HEK293 (cell line): ENCODE measurements around the gene ARL14EP.

Experiments
- CTCF ChIA-PET: fragments of 350-600 bp; formaldehyde crosslinking; extraction: SDS; loops from one replicate; lab custom pipeline; 2021; ENCODE audit warnings: antibody characterized with exemption; lab: Yijun Ruan, JAX
- POLR2A ChIA-PET: fragments of 300-600 bp; formaldehyde crosslinking; extraction: SDS; loops from one replicate; lab custom pipeline; 2020; ENCODE audit warnings: antibody characterized with exemption, inconsistent platforms; lab: Yijun Ruan, JAX
- H3K27ac ChIP-seq: fragments of 200-500 bp; sonication (Bioruptor generic); 2 replicates; pipeline ENCODE4 v1.5.1; 2014; ENCODE audit warnings: low read depth, low read length, control low read depth, inconsistent platforms; ENCODE audit errors: extremely low read depth
- H3K36me3 ChIP-seq, 2 experiments: fragments of 200-500 bp in 1 of 2; sonication (Bioruptor generic) in 1 of 2; 1 replicate in 1 of 2; 2 replicates in 1 of 2; pipeline ENCODE4 v1.5.1; 2014 to 2017; ENCODE audit warnings: inconsistent platforms in 2 of 2, low read length in 2 of 2; ENCODE audit not compliant: control insufficient read depth in 2 of 2, insufficient read depth in 1 of 2
- H3K4me1 ChIP-seq: fragments of 200-500 bp; sonication (Bioruptor generic); 2 replicates; pipeline ENCODE4 v1.5.1; 2014; ENCODE audit warnings: mild to moderate bottlenecking, low read length, inconsistent platforms; ENCODE audit not compliant: control insufficient read depth, insufficient read depth
- H3K4me3 ChIP-seq: 2 replicates; pipeline ENCODE4 v1.5.1; 2011; ENCODE audit warnings: low read depth, mild to moderate bottlenecking, control low read depth, low read length, moderate library complexity
- H3K9me3 ChIP-seq: fragments of 200-500 bp; sonication (Bioruptor generic); 2 replicates; pipeline ENCODE4 v1.5.1; 2014; ENCODE audit warnings: low read depth, low read length, inconsistent platforms; ENCODE audit not compliant: control insufficient read depth, insufficient read depth
- HOXA7 ChIP-seq: sonication (generic); formaldehyde crosslinking; IDR thresholded peaks from 2 replicates; pipeline ENCODE4 v1.8.1; 2022; ENCODE audit warnings: missing genetic modification reagents, borderline replicate concordance
- MEIS1 ChIP-seq: sonication (generic); formaldehyde crosslinking; IDR thresholded peaks from 2 replicates; pipeline ENCODE4 v1.8.1; 2022; ENCODE audit warnings: missing genetic modification reagents, mild to moderate bottlenecking, borderline replicate concordance
- MYNN ChIP-seq: fragments of 450-650 bp; formaldehyde crosslinking; IDR thresholded peaks from 2 replicates; pipeline ENCODE4 v1.5.1; 2016; ENCODE audit warnings: missing biosample characterization, missing genetic modification characterization, borderline replicate concordance
- REPIN1 ChIP-seq: fragments of 450-650 bp; formaldehyde crosslinking; IDR thresholded peaks from 2 replicates; pipeline ENCODE4 v1.5.1; 2017; ENCODE audit warnings: missing biosample characterization, missing genetic modification characterization, low read depth
- ZBTB21 ChIP-seq: fragments of 450-650 bp; formaldehyde crosslinking; IDR thresholded peaks from 2 replicates; pipeline ENCODE4 v1.5.1; 2017; ENCODE audit warnings: missing biosample characterization, missing genetic modification characterization
- ZEB2 ChIP-seq: fragments of 450-650 bp; formaldehyde crosslinking; IDR thresholded peaks from 2 replicates; pipeline ENCODE4 v1.5.1; 2016; ENCODE audit warnings: missing biosample characterization, missing genetic modification characterization
- ZFP3 ChIP-seq: fragments of 450-650 bp; formaldehyde crosslinking; IDR thresholded peaks from 2 replicates; pipeline ENCODE4 v1.5.1; 2016; ENCODE audit warnings: low read depth, missing biosample characterization, missing genetic modification characterization
- ZNF112 ChIP-seq: fragments of 450-650 bp; formaldehyde crosslinking; IDR thresholded peaks from 2 replicates; pipeline ENCODE4 v1.5.0; 2017; ENCODE audit warnings: missing biosample characterization, missing genetic modification characterization
- ZNF133 ChIP-seq: fragments of 450-650 bp; formaldehyde crosslinking; IDR thresholded peaks from 2 replicates; pipeline ENCODE4 v1.5.1; 2016; ENCODE audit warnings: missing biosample characterization, missing genetic modification characterization
- ZNF146 ChIP-seq: fragments of 450-650 bp; formaldehyde crosslinking; IDR thresholded peaks from 2 replicates; pipeline ENCODE4 v1.5.1; 2016; ENCODE audit warnings: missing biosample characterization, missing genetic modification characterization
- ZNF2 ChIP-seq: fragments of 450-650 bp; formaldehyde crosslinking; IDR thresholded peaks from 2 replicates; pipeline ENCODE4 v1.5.1; 2016; ENCODE audit warnings: missing biosample characterization, missing genetic modification characterization
- ZNF202 ChIP-seq: fragments of 450-650 bp; formaldehyde crosslinking; IDR thresholded peaks from 2 replicates; pipeline ENCODE4 v1.5.1; 2016; ENCODE audit warnings: missing biosample characterization, missing genetic modification characterization, borderline replicate concordance
- ZNF211 ChIP-seq: fragments of 450-650 bp; formaldehyde crosslinking; IDR thresholded peaks from 2 replicates; pipeline ENCODE4 v1.5.1; 2016; ENCODE audit warnings: low read depth, missing biosample characterization, missing genetic modification characterization
- ZNF266 ChIP-seq: fragments of 450-650 bp; formaldehyde crosslinking; IDR thresholded peaks from 2 replicates; pipeline ENCODE4 v1.5.1; 2016; ENCODE audit warnings: missing biosample characterization, missing genetic modification characterization, low read depth
- ZNF324 ChIP-seq: fragments of 450-650 bp; formaldehyde crosslinking; IDR thresholded peaks from 2 replicates; pipeline ENCODE4 v1.5.1; 2016; ENCODE audit warnings: missing biosample characterization, missing genetic modification characterization
- ZNF37A ChIP-seq: fragments of 450-650 bp; IDR thresholded peaks from 2 replicates; pipeline ENCODE4 v1.5.1; 2018; ENCODE audit warnings: missing biosample characterization, missing genetic modification characterization
- ZNF521 ChIP-seq: fragments of 450-650 bp; formaldehyde crosslinking; IDR thresholded peaks from 2 replicates; pipeline ENCODE4 v1.5.1; 2017; ENCODE audit warnings: missing biosample characterization, mild to moderate bottlenecking, missing genetic modification characterization
- ZNF548 ChIP-seq: fragments of 450-650 bp; formaldehyde crosslinking; IDR thresholded peaks from 2 replicates; pipeline ENCODE4 v1.5.1; 2016; ENCODE audit warnings: missing biosample characterization, missing genetic modification characterization
- ZNF623 ChIP-seq: fragments of 450-650 bp; formaldehyde crosslinking; IDR thresholded peaks from 2 replicates; pipeline ENCODE4 v1.5.1; 2016; ENCODE audit warnings: missing biosample characterization, missing genetic modification characterization
- ZNF670 ChIP-seq: fragments of 450-650 bp; formaldehyde crosslinking; IDR thresholded peaks from 2 replicates; pipeline ENCODE4 v1.5.1; 2016; ENCODE audit warnings: missing biosample characterization, missing genetic modification characterization, low read depth
- TF ChIP-seq, protein P1 (sequence below): fragments of 450-650 bp; formaldehyde crosslinking; IDR thresholded peaks from 2 replicates; pipeline ENCODE4 v1.5.1; 2016; ENCODE audit warnings: missing biosample characterization, missing genetic modification characterization
- TF ChIP-seq, protein P2 (sequence below): fragments of 450-650 bp; formaldehyde crosslinking; conservative IDR thresholded peaks from 2 replicates; pipeline ENCODE4 v1.5.1; 2016; ENCODE audit warnings: low read depth, missing biosample characterization, missing genetic modification characterization

ARL14EP gene

DNA sequence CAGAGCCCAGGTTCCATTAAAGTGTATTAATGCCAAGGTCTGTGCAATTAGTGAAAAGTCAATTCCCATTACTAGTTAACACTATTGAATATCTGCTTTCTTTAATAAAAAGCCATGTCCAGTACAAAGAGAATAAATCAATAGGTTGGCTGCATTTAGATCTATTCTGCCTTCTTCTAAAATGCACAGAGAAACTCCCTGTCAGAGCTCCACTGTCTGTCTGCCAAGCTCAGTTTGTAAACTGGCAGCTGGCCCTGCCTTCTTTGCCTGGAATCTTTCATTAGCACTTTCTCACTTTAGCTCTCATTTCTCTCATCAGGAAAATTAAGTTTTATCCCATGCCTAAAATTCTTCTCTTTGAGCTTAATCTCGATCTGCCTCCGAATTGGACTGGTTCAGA, 35.6 kb downstream of the ARL14EP start:
- no peak for TF ChIP-seq HOXA7 (CRISPR knock-in tag)
- no peak for TF ChIP-seq ZNF133 (tag by site-specific recombination)
- no peak for TF ChIP-seq ZEB2 (tag by site-specific recombination)
- no peak for TF ChIP-seq ZNF623 (tag by site-specific recombination)
- TF ChIP-seq, protein P1, sequence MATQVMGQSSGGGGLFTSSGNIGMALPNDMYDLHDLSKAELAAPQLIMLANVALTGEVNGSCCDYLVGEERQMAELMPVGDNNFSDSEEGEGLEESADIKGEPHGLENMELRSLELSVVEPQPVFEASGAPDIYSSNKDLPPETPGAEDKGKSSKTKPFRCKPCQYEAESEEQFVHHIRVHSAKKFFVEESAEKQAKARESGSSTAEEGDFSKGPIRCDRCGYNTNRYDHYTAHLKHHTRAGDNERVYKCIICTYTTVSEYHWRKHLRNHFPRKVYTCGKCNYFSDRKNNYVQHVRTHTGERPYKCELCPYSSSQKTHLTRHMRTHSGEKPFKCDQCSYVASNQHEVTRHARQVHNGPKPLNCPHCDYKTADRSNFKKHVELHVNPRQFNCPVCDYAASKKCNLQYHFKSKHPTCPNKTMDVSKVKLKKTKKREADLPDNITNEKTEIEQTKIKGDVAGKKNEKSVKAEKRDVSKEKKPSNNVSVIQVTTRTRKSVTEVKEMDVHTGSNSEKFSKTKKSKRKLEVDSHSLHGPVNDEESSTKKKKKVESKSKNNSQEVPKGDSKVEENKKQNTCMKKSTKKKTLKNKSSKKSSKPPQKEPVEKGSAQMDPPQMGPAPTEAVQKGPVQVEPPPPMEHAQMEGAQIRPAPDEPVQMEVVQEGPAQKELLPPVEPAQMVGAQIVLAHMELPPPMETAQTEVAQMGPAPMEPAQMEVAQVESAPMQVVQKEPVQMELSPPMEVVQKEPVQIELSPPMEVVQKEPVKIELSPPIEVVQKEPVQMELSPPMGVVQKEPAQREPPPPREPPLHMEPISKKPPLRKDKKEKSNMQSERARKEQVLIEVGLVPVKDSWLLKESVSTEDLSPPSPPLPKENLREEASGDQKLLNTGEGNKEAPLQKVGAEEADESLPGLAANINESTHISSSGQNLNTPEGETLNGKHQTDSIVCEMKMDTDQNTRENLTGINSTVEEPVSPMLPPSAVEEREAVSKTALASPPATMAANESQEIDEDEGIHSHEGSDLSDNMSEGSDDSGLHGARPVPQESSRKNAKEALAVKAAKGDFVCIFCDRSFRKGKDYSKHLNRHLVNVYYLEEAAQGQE (tag by site-specific recombination): no peak
- no peak for TF ChIP-seq ZNF548 (tag by site-specific recombination)
- no peak for TF ChIP-seq MYNN (tag by site-specific recombination)
- no peak for TF ChIP-seq ZNF2 (tag by site-specific recombination)
- TF ChIP-seq ZNF112 (tag by site-specific recombination): no peak
- TF ChIP-seq REPIN1 (tag by site-specific recombination): no peak
- no peak for TF ChIP-seq MEIS1 (CRISPR knock-in tag)
- no peak for TF ChIP-seq ZFP3 (tag by site-specific recombination)
- no peak for TF ChIP-seq ZBTB21 (tag by site-specific recombination)
- no peak for TF ChIP-seq ZNF37A (tag by site-specific recombination)
- no peak for TF ChIP-seq ZNF266
- TF ChIP-seq, protein P2, sequence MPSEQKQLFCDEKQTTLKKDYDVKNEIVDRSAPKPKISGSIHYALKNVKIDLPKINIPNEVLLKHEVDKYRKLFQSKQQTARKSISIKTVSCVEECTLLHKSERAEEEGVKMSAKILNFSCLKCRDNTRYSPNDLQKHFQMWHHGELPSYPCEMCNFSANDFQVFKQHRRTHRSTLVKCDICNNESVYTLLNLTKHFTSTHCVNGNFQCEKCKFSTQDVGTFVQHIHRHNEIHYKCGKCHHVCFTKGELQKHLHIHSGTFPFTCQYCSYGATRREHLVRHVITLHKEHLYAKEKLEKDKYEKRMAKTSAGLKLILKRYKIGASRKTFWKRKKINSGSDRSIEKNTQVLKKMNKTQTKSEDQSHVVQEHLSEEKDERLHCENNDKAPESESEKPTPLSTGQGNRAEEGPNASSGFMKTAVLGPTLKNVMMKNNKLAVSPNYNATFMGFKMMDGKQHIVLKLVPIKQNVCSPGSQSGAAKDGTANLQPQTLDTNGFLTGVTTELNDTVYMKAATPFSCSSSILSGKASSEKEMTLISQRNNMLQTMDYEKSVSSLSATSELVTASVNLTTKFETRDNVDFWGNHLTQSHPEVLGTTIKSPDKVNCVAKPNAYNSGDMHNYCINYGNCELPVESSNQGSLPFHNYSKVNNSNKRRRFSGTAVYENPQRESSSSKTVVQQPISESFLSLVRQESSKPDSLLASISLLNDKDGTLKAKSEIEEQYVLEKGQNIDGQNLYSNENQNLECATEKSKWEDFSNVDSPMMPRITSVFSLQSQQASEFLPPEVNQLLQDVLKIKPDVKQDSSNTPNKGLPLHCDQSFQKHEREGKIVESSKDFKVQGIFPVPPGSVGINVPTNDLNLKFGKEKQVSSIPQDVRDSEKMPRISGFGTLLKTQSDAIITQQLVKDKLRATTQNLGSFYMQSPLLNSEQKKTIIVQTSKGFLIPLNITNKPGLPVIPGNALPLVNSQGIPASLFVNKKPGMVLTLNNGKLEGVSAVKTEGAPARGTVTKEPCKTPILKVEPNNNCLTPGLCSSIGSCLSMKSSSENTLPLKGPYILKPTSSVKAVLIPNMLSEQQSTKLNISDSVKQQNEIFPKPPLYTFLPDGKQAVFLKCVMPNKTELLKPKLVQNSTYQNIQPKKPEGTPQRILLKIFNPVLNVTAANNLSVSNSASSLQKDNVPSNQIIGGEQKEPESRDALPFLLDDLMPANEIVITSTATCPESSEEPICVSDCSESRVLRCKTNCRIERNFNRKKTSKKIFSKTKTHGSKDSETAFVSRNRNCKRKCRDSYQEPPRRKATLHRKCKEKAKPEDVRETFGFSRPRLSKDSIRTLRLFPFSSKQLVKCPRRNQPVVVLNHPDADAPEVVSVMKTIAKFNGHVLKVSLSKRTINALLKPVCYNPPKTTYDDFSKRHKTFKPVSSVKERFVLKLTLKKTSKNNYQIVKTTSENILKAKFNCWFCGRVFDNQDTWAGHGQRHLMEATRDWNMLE: no peak
- TF ChIP-seq ZNF670 (tag by site-specific recombination): no peak
- TF ChIP-seq ZNF202 (tag by site-specific recombination): no peak
- TF ChIP-seq, all 188 proteins: peak for 0
- Histone ChIP-seq H3K4me3 (no peak overlapping the region), H3K27ac (no peak overlapping the region), H3K36me3 (no peaks in the 10 kb centered on the region), H3K4me1 (no peaks in the 10 kb centered on the region), H3K9me3 (no peaks in the 10 kb centered on the region)
- POLR2A ChIA-PET: no interaction called here
- CTCF ChIA-PET: interaction anchor here (0.6 kb wide), 1 partner anchor 452 kb away, joined by 3 read pairs; no protein-coding TSS in a partner anchor

DNA sequence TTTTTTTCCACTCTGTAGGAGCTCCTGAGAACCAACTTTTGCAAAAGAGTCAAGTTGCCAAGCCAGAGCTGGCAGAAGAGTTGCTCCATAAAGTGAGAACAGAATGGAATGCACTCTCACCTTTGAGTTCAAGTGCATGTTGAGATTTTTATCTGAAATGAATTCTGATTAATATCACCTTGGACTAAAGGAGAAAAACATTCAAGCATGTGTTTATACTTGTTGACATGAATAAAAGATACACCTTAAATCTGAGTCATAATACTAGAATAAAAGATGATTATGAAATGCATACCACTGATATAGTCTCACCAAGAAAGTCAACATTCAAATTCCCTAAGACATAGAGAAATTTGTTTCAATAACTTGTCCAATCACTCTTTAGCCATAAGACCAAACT, 37.8 kb downstream of the ARL14EP start:
- ChIA-PET CTCF (interaction anchor here (0.6 kb wide), 1 partner anchor 164 kb away, joined by 3 read pairs; no protein-coding TSS in a partner anchor), POLR2A (no interaction called here)
- Histone ChIP-seq H3K9me3 (no peaks in the 10 kb centered on the region), H3K27ac (no peak overlapping the region), H3K4me1 (no peaks in the 10 kb centered on the region), H3K4me3 (no peak overlapping the region), H3K36me3 (no peaks in the 10 kb centered on the region)
- no peak for TF ChIP-seq ZNF324 (tag by site-specific recombination)
- no peak for TF ChIP-seq ZNF521
- no peak for TF ChIP-seq ZNF211
- no peak for TF ChIP-seq ZNF146
